Uterine smooth muscle cell (primary cell): ENCODE measurements around the gene WDR76. TPM values are rescaled to one million over a fixed set of nuclear protein-coding genes. Genes with fewer than 3 reads are reported as not detected.

ENCODE experiments used
- total RNA-seq: library from RNA; depleted of rRNA; stranded (reverse); fragments of >200 nt; gene quantifications from 2 replicates; pipeline ENCODE4 v1.2.3, GENCODE V29; 2014

Gene WDR76
- 12.2 and 41.7 TPM in 2 replicates for total RNA-seq

DNA sequence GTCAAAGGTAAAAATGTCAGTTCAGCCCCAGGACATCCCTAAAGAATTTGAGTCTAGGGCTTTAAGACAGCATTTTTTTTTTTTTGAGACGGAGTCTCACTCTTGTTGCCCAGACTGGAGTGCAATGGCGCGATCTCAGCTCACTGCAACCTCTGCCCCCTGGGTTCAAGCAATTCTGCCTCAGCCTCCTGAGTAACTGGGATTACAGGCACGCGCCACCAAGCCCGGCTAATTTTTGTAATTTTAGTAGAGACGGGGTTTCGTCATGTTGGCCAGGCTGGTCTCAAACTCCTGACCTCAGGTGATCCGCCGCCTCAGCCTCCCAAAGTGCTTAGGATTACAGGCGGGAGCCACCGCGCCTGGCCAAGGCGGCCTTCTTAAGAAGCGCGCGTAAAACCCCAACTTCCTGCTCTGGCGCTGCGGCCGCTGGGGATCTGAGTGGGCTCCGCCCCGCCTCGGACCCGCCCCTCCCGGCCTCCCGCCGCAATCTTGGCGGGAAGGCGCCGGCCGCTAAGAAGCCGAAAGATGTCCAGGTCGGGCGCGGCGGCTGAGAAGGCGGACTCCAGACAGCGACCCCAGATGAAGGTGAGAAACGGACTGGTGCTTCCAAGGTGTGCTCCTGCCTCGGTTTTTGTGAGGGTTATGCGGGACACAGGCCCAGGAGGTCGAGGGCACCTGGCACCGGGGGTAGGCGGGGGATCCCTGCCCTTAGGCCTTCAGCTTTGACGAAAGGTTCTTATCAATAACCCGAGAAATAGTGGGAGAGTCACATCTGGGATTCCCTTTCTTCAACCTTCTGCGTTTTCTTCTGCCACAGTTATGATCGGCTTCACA is at the start of gene WDR76:
Gene WDR76 (plus strand): TSS at position 495 of the 834 bp plus-strand sequence. CDS start 31 bp downstream, at position 526.

GRCh38 chr15:43791993-43792760 is 34.6 kb upstream of the WDR76 start, which contains the start of gene SERF2:
TSS of gene SERF2 (plus strand) at chr15:43792320. CDS start at chr15:43792377, 57 bp downstream.

GRCh38 chr15:43799945-43800285 is 26.9 kb upstream of the WDR76 start, which contains the start of gene SERINC4:
TSS of gene SERINC4 (minus strand) at chr15:43800220. CDS start at chr15:43799986, 234 bp downstream.

DNA sequence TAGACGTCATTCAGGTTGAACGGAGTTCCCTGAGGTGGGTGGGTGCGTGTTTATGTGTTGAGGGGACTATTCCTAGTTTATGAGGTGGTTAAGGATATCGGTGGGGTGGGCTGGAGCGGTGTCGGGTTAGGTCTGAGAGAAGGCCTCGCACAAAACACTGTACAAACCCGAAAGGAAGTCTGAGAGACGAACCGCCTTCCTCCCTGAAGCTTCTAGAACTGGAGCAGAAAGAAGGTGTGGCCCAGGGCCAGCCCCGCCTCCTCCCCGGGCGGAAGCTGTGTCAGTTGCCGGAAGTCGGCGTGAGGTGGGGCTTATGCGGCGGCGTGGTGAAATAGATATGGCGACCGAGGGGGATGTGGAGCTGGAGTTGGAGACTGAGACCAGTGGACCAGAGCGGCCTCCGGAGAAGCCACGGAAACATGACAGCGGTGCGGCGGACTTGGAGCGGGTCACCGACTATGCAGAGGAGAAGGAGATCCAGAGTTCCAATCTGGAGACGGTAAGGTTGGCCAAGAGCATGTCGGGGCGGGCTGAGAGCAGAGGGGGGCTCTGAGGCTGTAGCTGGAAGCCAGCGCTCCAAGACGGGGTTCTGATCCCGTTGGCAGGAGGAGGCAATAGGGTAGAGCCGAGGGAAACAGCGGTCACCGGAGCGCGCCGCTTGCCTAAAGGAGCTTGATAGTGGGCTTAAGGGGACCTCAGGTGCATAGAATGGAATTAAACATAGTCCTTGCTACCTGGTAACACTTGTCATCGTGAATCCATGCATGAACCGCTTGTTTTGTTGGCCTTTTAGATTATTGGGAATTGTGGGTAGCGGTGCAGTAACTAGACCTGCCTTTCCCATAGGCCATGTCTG is 26.3 kb upstream of the WDR76 start, which contains the start of gene HYPK:
Gene HYPK (plus strand): TSS at position 314 of the 856 bp plus-strand sequence. CDS start 24 bp downstream, at position 338.

GRCh38 chr15:43824302-43825246 is 2.2 kb upstream of the WDR76 start, which contains the start of gene MFAP1:
TSS of gene MFAP1 (minus strand) at chr15:43824690. CDS start at chr15:43824569, 121 bp downstream.

Other genes with a start within 250 kb of the WDR76 start
- 29.7 and 32.4 TPM in 2 replicates for gene PPIP5K1, start 236.8 kb upstream of the WDR76 start, total RNA-seq
- not detected in 2 replicates for gene CKMT1B, start 233.0 kb upstream of the WDR76 start, total RNA-seq
- 0.12 TPM in 1 of 2 replicates, not detected in the other for gene STRC, start 208.2 kb upstream of the WDR76 start, total RNA-seq
- gene CATSPER2, start 178.2 kb upstream of the WDR76 start, total RNA-seq: 2.1 and 2.9 TPM in 2 replicates
- gene CKMT1A, start 133.1 kb upstream of the WDR76 start, total RNA-seq: not detected in 2 replicates
- 160 and 313 TPM in 2 replicates for gene PDIA3, start 80.6 kb upstream of the WDR76 start, total RNA-seq
- 2.7 and 3.1 TPM in 2 replicates for gene ELL3, start 50.0 kb upstream of the WDR76 start, total RNA-seq
- gene SERF2, start 34.7 kb upstream of the WDR76 start, total RNA-seq: 256 and 546 TPM in 2 replicates
- 0.11 TPM in 1 of 2 replicates, not detected in the other for gene SERINC4, start 26.8 kb upstream of the WDR76 start, total RNA-seq
- gene HYPK, start 26.4 kb upstream of the WDR76 start, total RNA-seq: 12.9 and 13.0 TPM in 2 replicates
- gene MFAP1, start 2.3 kb upstream of the WDR76 start, total RNA-seq: 31.2 and 37.8 TPM in 2 replicates